ENCODE measurements around the gene TEC. TPM values are rescaled to one million over a fixed set of nuclear protein-coding genes. Genes with fewer than 3 reads are reported as not detected.

The TEC gene
- total and polyA plus RNA-seq, 9 of the 15 experiments (the other 6 are each of a cell fraction or from before 2014, with no cell fraction given) = 5.3 to 14.7 (median 8.8) TPM

GRCh38 chr4:48127682-48128404 is 141.8 kb downstream of the TEC start (continued):
- TF ChIP-seq SMAD4 (CRISPR knock-in tag; conservative IDR thresholded peaks at IDR 0.05) = 0 out of 2 replicates have a peak, but pooled peaks have one; percentile 18
- TF ChIP-seq NCOR1 (IDR thresholded peaks at IDR 0.05) = no peak
- no peak for TF ChIP-seq GTF2E2 (tag; IDR thresholded peaks at IDR 0.05)
- peak; percentile 44; the same call in 1 of the 2 replicates for TF ChIP-seq ARID4B (CRISPR knock-in tag; IDR thresholded peaks at IDR 0.05)
- TF ChIP-seq CEBPG (CRISPR knock-in tag; IDR thresholded peaks at IDR 0.05) = 0 out of 2 replicates have a peak, but pooled peaks have one; percentile 14
- no peak for TF ChIP-seq CEBPG (tag; conservative IDR thresholded peaks at IDR 0.05 in 1 of 2, IDR thresholded peaks at IDR 0.05 in 1 of 2)
- TF ChIP-seq CHD2 (IDR thresholded peaks at IDR 0.05; ENCODE audit: low read depth, low read length) = no peak
- no peak for TF ChIP-seq JUND (IDR thresholded peaks at IDR 0.05; ENCODE audit: borderline replicate concordance, low read depth, low read length)
- TF ChIP-seq JUND (tag; IDR thresholded peaks at IDR 0.05; ENCODE audit: borderline replicate concordance, low read depth, low read length) = peak; percentile 11; the same call in 1 of the 3 replicates
- peak; percentile 57; the same call in 1 of the 2 replicates for TF ChIP-seq STAG1 (CRISPR knock-in tag; IDR thresholded peaks at IDR 0.05; ENCODE audit: borderline replicate concordance)
- peak; percentile 80 for TF ChIP-seq SMC3 (conservative IDR thresholded peaks at IDR 0.05; ENCODE audit: insufficient read depth, low read depth, low read length)
- TF ChIP-seq ZNF764 (CRISPR knock-in tag; IDR thresholded peaks at IDR 0.05; ENCODE audit: low read depth) = peak; percentile 77; the same call in 1 of the 2 replicates
- TF ChIP-seq MEF2A (IDR thresholded peaks at IDR 0.05; ENCODE audit: control insufficient read depth, low read depth, low read length) = peak; percentile 78; the same call in 1 of the 2 replicates
- peak; percentile 91 for TF ChIP-seq ESRRA (IDR thresholded peaks at IDR 0.05; ENCODE audit: borderline replicate concordance, low read depth)
- TF ChIP-seq JUN (IDR thresholded peaks at IDR 0.05; ENCODE audit: borderline replicate concordance, low read depth, low read length) = no peak
- peak; percentile 72; the same call in 1 of the 2 replicates for TF ChIP-seq JUN (CRISPR knock-in tag; IDR thresholded peaks at IDR 0.05; ENCODE audit: borderline replicate concordance)
- no peak for TF ChIP-seq ZBTB9 (CRISPR knock-in tag; IDR thresholded peaks at IDR 0.05)
- peak; percentile 22; the same call in 1 of the 2 replicates for TF ChIP-seq ZNF263 (CRISPR knock-in tag; IDR thresholded peaks at IDR 0.05; ENCODE audit: borderline replicate concordance)
- no peak for TF ChIP-seq HOMEZ (CRISPR knock-in tag; IDR thresholded peaks at IDR 0.05)
- no peak for TF ChIP-seq SMARCA4 (IDR thresholded peaks at IDR 0.05)
- TF ChIP-seq CBX3 (IDR thresholded peaks at IDR 0.05; ENCODE audit: borderline replicate concordance in 1 of 2, low read length in 2 of 2) = peak in 1 of 2 experiments; percentile 40; a peak in 1 of 3 replicates

Data from K562 (cell line).